NCI-H460 (cell line): Measurements from ENCODE around the gene CACNB3. TPM values are rescaled to one million over a fixed set of nuclear protein-coding genes. Genes with fewer than 3 reads are reported as not detected.

Experiments
- DNase-seq: peaks from one replicate; pipeline ENCODE4 v3.0.0-alpha.2; 2016; ENCODE audit warnings: low read depth; ENCODE audit errors: extremely low read depth
- polyA plus RNA-seq: library from polyadenylated mRNA; depleted of rRNA; stranded (reverse); fragments of >200 nt; gene quantifications from 2 replicates; pipeline ENCODE4 v1.2.3, GENCODE V29; 2014; cell fraction: nucleus; rRNA removed
- total RNA-seq: library from RNA; depleted of rRNA; stranded (reverse); fragments of >200 nt; shearing (Covaris generic); gene quantifications from 2 replicates; pipeline ENCODE4 v1.2.3, GENCODE V29; 2014; rRNA removed

The CACNB3 gene
- total RNA-seq, result 6.3 and 6.6 TPM in 2 replicates
- 16.6 and 27.8 TPM in 2 replicates for polyA plus RNA-seq

DNA sequence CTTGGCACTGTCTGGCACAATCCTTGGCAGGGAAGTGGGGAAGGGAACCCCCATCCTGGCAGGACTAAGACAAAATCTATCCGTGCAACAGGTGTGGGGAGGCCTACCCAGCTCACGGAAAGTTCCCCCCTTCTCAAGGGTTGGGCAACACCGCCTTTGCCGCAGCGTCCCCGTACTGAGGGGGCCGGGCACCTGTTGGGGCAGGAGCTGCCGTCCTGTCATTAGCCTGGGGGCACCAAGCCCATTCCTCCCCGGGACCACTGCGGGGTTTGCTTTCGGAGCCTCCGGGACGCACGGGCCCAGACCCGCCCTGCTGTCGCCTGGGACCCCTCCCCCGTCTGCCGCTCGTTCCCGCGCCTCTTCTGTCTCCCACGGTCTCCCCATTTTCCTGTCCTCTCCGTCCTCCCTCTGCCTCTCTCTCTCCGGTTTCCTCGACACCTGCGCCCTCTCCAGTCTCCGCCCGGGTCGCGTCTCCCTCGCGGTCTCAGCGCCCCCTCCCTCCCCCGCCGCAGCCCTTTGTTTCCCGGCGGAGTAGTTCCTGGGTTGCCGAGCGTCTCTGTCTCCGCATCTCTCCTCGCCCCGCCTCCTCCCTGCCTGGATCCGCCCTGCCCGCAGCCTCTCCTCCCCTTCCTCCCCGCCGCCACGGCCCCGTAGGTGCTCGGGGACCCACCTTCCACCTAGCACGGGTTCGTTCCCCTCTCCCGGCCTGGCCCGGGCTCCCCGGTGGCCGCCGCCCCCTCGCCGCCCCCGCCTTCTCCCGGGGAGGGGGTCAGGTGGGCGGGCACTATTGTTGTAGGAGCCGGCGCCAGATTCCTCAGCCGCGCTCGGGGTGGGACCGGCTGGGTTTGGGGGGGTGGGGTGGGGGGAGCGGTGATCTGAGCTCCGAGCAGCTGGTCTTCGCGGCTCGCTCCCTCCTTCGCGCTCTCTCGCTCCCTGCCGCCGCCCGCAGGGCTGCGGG lies at the start of gene CACNB3:
Gene CACNB3 (plus strand): TSS at position 624 of the 958 bp plus-strand sequence. CDS start 434 bp downstream, outside the sequence.
- DNase-seq, result peak; percentile 39

GRCh38 chr12:48768736-48769135 lies 49.6 kb upstream of the CACNB3 start:
- DNase-seq, result no peak

- DNase-seq, result no peak
These were observed 47.5 kb upstream of the CACNB3 start for GRCh38 chr12:48770756-48771155.

DNA sequence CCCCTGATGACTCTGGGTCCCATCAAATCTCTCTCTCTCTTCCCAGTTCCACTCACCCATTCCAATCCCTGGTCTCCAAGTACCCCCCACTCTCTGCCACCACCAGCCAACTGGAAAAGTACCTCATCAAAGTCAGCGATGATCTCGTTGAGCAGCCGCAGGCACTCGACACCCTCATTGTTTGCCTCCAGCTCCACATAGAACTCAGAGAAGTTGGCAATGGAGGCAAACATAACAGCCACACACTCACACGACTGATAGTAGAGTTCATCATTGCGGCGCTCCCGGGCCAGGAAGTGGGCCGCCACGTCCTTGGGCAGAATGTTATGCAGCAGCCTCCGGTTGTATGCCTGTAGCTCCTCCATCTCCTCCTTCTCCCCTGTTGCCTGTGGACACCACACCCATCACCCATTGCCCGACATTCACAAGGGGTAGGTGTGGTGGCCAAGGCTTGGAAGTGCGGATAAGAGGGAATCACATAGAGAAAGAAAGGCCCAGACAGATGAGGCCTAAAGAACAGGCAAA lies 46.6 kb upstream of the CACNB3 start:
- no peak for DNase-seq

DNA sequence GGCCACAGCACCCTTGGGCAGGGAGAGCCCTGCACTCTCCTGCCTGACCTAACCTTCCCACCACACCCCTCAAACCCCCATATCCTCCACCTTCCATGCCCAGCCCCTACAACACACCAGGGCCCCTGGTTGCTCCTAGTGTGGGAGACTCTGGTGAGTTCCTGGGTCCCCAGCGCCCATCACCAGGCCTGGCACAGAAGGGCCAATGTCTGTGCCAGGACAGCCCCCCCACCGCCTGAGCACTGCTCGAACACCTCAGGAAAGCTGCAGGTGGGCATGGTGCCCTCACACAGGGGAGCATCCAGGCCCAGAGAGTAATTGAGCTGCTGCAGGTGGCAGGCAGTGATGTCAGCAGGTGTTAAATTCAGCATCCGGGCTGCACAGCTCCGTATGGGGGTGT lies 44.6 kb upstream of the CACNB3 start:
- no peak for DNase-seq

- no peak for DNase-seq
These were observed 43.8 kb upstream of the CACNB3 start for GRCh38 chr12:48774516-48774915.

DNA sequence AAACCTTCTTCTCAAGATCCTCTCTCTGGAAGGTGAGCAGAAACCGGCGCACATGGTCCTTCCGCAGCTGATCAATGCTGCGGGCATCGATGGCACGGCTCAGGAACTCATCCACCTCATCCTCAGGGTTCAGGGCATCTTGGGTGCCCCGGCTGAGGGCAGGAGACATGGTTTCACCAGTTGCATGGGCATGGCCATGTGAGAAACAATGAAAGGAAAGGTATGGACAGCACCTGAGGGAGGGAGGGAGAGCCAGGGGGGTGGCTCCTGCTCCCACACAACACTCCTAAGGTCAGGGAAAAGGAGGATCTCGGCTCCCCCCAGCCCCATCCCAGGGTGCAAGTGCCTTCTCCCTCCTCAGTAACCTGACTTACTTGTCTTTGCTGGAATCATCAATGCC lies 43.0 kb upstream of the CACNB3 start:
- no peak for DNase-seq

DNA sequence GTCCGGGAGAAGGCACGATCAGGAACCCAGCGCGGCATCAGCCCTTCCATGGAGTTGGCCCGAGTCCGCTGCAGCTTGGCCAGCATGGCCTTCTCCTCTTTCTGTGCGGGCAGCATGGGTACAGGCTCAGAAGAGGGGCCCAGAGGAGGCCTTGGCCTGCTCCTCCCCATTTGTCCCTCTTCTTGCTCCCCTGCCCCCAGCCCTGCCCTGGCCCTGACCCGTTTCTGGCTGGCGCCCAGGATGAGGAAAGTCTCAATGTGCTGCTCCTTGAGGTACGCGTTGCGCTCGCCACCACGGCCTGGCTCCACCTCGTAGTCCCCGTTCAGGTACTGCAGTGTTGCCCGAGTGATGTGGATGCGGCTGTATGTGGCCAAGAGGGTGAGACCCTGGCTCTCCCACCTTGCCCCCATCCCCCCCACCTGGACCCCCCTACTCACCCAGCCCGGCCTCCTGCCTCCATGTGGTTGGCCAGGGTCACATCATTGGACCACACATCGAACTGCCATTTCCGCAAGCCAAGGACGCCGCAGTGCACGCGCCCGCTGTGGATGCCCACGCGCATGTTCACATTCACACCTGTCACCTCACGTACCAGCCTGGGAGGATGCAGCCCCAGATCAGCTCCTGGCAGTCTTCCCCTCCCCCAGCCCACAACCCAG lies 42.2 kb upstream of the CACNB3 start:
- DNase-seq, result no peak

GRCh38 chr12:48776956-48777355 lies 41.3 kb upstream of the CACNB3 start:
- DNase-seq, result no peak

GRCh38 chr12:48777501-48778400 lies 40.5 kb upstream of the CACNB3 start:
- no peak for DNase-seq

DNA sequence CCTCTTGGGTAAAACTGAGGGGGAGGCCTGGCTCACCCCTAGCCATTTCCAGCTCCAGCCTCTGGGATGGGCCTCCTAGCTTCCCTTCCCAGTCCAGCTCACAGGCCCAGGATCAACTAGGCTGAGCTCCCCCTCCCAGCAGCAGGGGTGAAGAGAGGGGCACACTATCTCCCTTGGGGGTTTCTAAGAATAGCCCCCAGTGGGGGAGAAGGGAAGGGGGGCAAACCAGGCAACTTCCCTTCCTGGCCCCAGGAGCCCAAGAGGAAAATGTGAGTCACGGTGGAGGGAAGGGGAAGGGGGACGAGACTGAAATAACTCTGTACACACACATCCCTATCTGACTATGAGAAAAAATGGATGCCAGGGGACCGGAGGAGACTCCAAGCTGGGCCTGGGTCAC lies 38.4 kb upstream of the CACNB3 start:
- no peak for DNase-seq

GRCh38 chr12:48780381-48781025 lies 37.8 kb upstream of the CACNB3 start:
- DNase-seq, result no peak

DNA sequence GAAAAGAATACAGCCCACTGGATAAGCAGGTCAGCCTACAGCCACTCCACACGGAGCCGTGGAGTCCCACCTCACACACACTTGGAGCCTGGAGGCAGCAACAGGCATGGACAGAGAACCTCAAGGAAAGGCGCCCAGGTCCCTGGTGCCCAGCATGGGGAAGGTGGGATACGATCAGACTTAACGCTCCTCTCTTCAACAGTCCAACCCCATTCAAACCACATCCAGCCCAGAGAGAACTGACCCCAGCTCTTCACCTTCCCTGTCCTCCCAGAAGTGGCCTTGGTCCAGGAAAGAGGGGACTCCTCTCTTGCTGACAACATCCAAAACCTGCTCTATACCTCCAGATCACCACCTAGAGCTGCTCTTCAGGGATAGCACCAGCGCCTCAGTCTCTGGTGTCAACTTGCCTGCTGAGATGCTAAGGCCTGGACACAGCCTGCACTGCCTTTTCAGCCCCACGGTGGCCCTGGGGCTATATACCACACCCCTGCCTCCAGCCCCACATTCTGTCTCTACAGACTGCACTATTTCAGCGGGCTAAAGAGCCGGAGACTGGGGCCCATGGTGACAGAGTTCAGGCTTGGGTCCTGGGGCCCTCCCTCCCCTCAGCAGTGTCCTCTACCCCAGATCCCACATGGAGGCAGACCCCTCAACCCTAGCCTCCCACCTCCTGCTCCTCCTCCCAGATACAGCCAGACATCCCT lies 36.4 kb upstream of the CACNB3 start:
- no peak for DNase-seq

DNA sequence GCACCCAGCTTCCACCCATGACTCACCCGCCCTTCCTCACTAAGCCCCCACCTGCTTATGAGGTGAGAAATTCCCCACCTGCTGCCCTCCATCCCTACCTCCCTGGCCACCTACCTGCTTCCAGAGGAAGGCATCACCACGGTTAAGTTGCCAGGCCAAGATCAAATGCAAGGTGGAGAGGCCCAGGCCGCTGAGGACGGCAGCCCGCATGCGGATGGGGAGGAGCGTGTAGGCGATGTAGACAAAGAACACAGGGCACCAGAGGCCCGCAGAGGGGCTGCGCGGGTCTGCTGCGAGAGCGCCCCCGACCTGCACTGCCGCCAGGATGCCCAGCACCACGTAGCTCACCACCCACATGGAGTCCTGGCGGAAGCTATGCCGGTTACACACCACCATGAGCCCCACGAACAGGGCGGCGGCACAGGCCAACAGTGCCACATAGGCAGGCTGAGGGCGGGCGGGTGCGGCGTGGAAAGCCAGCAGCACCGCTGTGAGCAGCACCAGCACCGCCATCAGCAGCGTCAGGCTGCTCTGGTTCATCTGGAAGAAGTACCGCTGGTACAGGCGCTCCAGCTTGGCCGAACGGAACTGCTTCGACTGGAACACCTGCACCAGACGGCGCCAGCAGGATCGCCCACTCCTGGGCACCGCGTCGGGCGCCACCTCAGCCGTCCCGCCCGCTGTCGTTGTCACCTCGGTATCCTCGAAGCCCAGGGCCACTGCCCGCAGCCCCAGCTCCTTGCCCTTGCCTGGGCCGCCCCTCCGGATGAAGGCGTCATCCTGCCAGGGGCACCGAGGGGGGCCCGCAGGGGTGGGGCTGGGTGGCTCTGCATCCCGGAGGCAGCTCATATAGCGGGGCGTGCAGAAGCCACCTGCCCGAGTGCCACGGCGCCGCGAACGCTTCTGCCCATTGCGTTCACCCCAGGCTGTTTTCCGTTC lies 35.6 kb upstream of the CACNB3 start:
- DNase-seq, result no peak

DNA sequence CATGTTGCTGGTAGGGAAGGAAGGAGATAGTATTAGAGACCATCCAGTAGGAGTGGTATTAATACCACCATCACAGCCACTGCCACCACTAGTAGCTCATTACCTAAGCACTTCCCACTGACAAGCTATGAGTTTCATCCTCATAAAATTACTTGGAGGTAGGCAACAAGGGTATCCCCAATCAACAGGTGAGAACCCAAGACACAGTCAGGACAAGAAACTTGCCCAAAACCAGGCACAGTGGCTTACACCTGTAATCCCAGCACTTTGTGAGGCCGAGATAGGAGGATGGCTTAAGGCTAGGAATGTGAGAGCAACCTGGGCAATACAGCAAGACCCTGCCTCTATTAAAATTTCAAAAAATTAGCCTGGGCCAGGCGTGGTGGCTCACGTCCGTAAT lies 34.9 kb upstream of the CACNB3 start:
- DNase-seq, result no peak

DNA sequence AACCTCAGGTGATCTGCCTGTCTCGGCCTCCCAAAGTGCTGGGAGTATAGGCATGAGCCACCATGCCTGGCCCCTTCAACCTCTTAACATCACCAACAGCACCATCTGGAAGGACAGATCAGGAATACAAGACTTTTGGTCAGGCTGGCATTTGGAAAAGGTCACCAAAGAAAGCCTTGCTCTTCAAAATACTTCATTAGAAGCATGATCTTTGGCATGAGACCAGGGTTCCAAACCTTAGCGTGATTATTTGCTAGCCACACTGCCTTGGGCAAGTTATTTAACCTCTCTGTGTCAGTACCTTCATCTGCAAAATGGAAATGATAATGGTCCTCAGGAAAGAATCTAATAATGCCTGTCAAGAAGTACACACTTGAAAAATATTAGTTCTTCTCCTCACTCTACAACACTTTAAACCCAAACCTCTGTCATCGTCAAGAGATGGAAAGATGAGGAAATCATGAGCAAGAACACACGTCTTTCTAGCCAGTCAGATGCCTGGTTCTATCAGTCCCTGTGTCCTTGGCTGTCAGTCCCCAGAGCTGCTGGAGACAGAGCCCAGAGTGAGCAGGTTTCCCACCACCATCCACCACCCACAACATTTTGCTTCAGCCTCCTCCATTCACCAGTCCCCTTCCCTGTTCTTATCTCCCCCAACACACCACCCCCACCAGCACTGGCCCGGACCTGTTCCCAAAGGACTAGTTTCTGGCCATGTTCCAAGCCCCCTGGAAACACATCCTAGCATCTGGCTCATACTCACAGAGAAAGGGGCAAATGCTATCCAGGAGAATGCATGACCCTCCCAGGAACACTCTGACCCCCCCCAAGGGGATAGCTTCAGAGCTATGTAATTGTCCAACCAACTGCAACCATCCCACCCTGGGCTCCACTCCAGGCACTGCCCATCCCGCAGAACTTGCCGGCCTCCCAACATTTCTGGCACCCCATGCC lies 31.4 kb upstream of the CACNB3 start:
- no peak for DNase-seq
